Activated CD4-positive, alpha-beta memory T cell treated with anti-CD3 and anti-CD28 coated beads for 36 hours (primary cell): Measurements from ENCODE around the gene WNT10A. TPM values are rescaled to one million over a fixed set of nuclear protein-coding genes. Genes with fewer than 3 reads are reported as not detected.

Experiments used
- CTCF ChIA-PET: fragments of 350-600 bp; sonication (Branson Sonifier 250); formaldehyde crosslinking; loops from one replicate; lab custom pipeline; 2021; ENCODE audit warnings: antibody characterized with exemption, inconsistent platforms; lab: Charles Lee
- POLR2A ChIA-PET: fragments of 350-600 bp; sonication (Branson Sonifier 250); formaldehyde crosslinking; loops from one replicate; lab custom pipeline; 2021; ENCODE audit warnings: antibody characterized with exemption; lab: Charles Lee
- DNase-seq: peaks from one replicate; pipeline ENCODE4 v3.0.0-alpha.2; 2020
- H3K27ac Mint-ChIP-seq: one replicate; pipeline ENCODE4 v1.8.0; 2021; ENCODE audit warnings: mixed read lengths
- H3K27me3 Mint-ChIP-seq: one replicate; pipeline ENCODE4 v1.8.0; 2021; ENCODE audit warnings: mixed read lengths
- H3K36me3 Mint-ChIP-seq: one replicate; pipeline ENCODE4 v1.8.0; 2021; ENCODE audit warnings: mixed read lengths
- H3K4me1 Mint-ChIP-seq: one replicate; pipeline ENCODE4 v1.8.0; 2021; ENCODE audit warnings: low read depth, mixed read lengths
- H3K4me3 Mint-ChIP-seq: one replicate; pipeline ENCODE4 v1.8.0; 2021; ENCODE audit warnings: mild to moderate bottlenecking, mixed read lengths
- H3K9me3 Mint-ChIP-seq: one replicate; pipeline ENCODE4 v1.8.0; 2021; ENCODE audit warnings: mixed read lengths
- intact Hi-C: fragments of 100-400 bp; cut with micrococcal nuclease; formaldehyde crosslinking; loops from one replicate; pipeline ENCODE4 v1.15.1; 2023
- total RNA-seq, 2 experiments: library from RNA; stranded (reverse); gene quantifications; one replicate each; pipeline ENCODE4 v1.2.3, GENCODE V29; 2021

The WNT10A gene
- total RNA-seq, 2 experiments from 2014 or later = 5.0 to 5.2 TPM

DNA sequence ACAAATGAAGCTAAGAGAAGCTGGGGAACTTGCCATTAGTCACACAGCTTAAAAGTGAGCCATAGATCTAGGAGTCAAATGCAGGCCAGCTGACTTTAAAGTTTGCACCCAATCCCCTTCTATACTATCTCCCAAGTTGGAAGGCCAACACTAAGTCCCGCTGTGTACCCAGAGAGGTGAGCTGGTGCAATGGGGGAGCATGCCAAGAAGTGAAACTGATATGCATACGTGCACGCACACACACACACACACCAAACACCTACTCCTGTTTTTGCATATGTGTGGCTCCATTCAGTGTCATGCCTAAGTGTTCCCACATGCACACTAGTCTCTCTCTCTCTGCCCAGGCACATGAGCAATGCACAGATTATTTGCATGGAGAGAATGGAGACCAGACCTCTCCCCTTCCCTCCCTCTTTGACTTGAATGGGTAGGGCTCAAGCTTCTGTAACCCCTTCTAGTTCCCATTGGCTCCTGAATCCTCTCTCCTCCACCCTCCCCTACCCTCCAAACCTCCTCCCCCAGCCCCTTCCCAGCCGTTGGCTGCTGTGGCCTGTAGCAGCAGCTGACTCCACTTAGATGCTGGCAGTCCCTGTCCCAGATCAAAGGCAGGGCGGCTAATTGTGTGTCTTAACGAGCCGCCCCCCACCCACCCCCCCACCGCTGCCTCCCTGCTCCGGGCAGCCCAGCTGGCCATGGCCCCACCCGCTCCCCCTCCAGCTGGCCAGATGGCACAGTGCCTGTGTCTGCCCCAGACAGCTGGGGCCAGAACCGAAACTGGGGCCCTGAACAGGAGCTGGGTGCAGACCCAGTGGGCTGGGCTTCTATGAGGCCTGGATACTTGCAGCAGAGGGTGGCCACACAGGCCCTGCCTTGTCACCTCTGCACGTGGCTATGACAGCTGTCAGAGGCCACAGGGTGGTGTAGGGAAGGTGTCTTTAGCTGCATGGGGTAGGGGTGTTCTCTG is 5.6 kb downstream of the WNT10A start:
- peaks cover 39% of the 10 kb centered on the region for H3K4me1 Mint-ChIP-seq
- POLR2A ChIA-PET = interaction anchor here (0.8 to 14.2 kb wide), 3 partner anchors 9 to 23 kb away, joined by 3 to 215 read pairs (median 4); no protein-coding TSS in a partner anchor
- no peak overlapping the region for H3K27ac Mint-ChIP-seq
- intact Hi-C loops = no loop called here
- no peak for DNase-seq
- CTCF ChIA-PET = interaction anchor here (22.4 to 22.6 kb wide), 2 partner anchors 8 kb away, joined by 1400 read pairs; partner anchors contain the start of gene WNT10A
- H3K9me3 Mint-ChIP-seq = no peaks in the 10 kb centered on the region
- no peak overlapping the region for H3K4me3 Mint-ChIP-seq
- H3K36me3 Mint-ChIP-seq = no peaks in the 10 kb centered on the region
- peaks cover 2% of the 10 kb centered on the region for H3K27me3 Mint-ChIP-seq

- Mint-ChIP-seq H3K36me3 (no peaks in the 10 kb centered on the region), H3K4me1 (peaks cover 40% of the 10 kb centered on the region), H3K27ac (peak overlapping the region; percentile 3), H3K27me3 (no peaks in the 10 kb centered on the region), H3K4me3 (no peak overlapping the region), H3K9me3 (no peaks in the 10 kb centered on the region)
- CTCF ChIA-PET = interaction anchor here (0.5 to 22.6 kb wide), 4 partner anchors 8 to 173 kb away, joined by 3 to 1400 read pairs (median 704); partner anchors contain the start of gene WNT10A
- intact Hi-C loops = no loop called here
- POLR2A ChIA-PET = interaction anchor here (1.7 to 1.8 kb wide), 2 partner anchors 11 to 22 kb away, joined by 4 to 6 read pairs; no protein-coding TSS in a partner anchor
- DNase-seq = no peak
Observed at GRCh38 chr2:218887079-218887478, 6.4 kb downstream of the WNT10A start.

DNA sequence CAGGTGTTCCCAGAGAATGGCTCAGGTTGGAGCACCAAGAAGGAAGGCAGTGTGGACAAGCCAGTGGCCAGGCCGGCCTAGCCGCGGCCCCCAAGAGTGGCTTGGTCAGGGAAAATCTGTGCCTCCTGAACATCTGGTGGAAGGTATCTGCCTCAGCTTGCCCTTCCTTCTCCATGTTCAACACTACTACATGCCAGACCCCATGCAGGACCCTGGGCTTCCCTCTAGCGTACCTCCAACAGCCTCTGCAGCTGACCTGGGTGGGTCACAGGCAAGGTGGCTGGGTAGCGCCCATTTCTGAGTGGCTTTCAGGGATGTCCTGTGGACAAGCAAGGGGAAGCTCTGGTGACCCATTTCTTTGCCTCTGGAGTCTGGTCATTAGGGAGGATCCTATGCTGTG is 7.7 kb downstream of the WNT10A start:
- intact Hi-C loops = no loop called here
- POLR2A ChIA-PET = interaction anchor here (1.7 kb wide), 1 partner anchor 10 kb away, joined by 6 read pairs; no protein-coding TSS in a partner anchor

GRCh38 chr2:218889937-218890336 is 9.3 kb downstream of the WNT10A start:
- Mint-ChIP-seq H3K36me3 (no peaks in the 10 kb centered on the region), H3K27ac (no peak overlapping the region), H3K4me1 (peaks cover 44% of the 10 kb centered on the region), H3K4me3 (no peak overlapping the region), H3K27me3 (no peaks in the 10 kb centered on the region), H3K9me3 (no peaks in the 10 kb centered on the region)
- intact Hi-C loops = loop anchor here (10.0 kb wide), 1 partner anchor 605 kb away; no protein-coding TSS in a partner anchor
- DNase-seq = no peak
- POLR2A ChIA-PET = no interaction called here
- CTCF ChIA-PET = interaction anchor here (22.4 to 22.6 kb wide), 2 partner anchors 5 to 11 kb away, joined by 1400 read pairs; partner anchors contain the start of gene WNT10A

More for the DNA sequence above, 7.7 kb downstream of the WNT10A start:
- DNase-seq = peak; percentile 7
- peaks cover 37% of the 10 kb centered on the region for H3K4me1 Mint-ChIP-seq
- H3K36me3 Mint-ChIP-seq = no peaks in the 10 kb centered on the region
- no peaks in the 10 kb centered on the region for H3K9me3 Mint-ChIP-seq
- H3K27ac Mint-ChIP-seq = no peak overlapping the region
- no peaks in the 10 kb centered on the region for H3K27me3 Mint-ChIP-seq
- no peak overlapping the region for H3K4me3 Mint-ChIP-seq
- CTCF ChIA-PET = interaction anchor here (22.4 to 22.6 kb wide), 2 partner anchors 6 to 10 kb away, joined by 1400 read pairs; partner anchors contain the start of gene WNT10A

GRCh38 chr2:218890369-218890768 is 9.7 kb downstream of the WNT10A start:
- DNase-seq = peak; percentile 6
- H3K27me3 Mint-ChIP-seq = no peaks in the 10 kb centered on the region
- peaks cover 44% of the 10 kb centered on the region for H3K4me1 Mint-ChIP-seq
- intact Hi-C loops = loop anchor here (10.0 kb wide), 1 partner anchor 606 kb away; no protein-coding TSS in a partner anchor
- CTCF ChIA-PET = interaction anchor here (22.4 kb wide), 1 partner anchor 12 kb away, joined by 1400 read pairs; the partner anchor contains the start of gene WNT10A
- no peak overlapping the region for H3K4me3 Mint-ChIP-seq
- no peak overlapping the region for H3K27ac Mint-ChIP-seq
- H3K36me3 Mint-ChIP-seq = no peaks in the 10 kb centered on the region
- POLR2A ChIA-PET = no interaction called here
- no peaks in the 10 kb centered on the region for H3K9me3 Mint-ChIP-seq

- POLR2A ChIA-PET = interaction anchor here (0.8 to 9.4 kb wide), 3 partner anchors 13 to 232 kb away, joined by 3 to 215 read pairs (median 3); partner anchors contain the start of genes BCS1L, WNT10A and ZNF142
- intact Hi-C loops = loop anchor here (2.0 to 10.0 kb wide), 2 partner anchors 495 to 607 kb away; no protein-coding TSS in a partner anchor
Observed at GRCh38 chr2:218891275-218892135, 10.9 kb downstream of the WNT10A start.

DNA sequence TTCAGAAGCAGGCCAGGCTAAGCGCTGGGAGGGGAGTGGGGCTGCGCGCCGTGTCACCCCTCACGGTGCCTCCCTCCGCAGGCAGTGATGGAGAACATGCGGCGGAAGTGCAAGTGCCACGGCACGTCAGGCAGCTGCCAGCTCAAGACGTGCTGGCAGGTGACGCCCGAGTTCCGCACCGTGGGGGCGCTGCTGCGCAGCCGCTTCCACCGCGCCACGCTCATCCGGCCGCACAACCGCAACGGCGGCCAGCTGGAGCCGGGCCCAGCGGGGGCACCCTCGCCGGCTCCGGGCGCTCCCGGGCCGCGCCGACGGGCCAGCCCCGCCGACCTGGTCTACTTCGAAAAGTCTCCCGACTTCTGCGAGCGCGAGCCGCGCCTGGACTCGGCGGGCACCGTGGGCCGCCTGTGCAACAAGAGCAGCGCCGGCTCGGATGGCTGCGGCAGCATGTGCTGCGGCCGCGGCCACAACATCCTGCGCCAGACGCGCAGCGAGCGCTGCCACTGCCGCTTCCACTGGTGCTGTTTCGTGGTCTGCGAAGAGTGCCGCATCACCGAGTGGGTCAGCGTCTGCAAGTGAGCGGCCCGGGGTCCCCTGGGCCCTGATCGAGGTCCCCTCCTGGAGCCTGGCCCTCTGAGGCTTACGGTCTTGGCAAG is 12.2 kb downstream of the WNT10A start:
- Mint-ChIP-seq H3K36me3 (no peaks in the 10 kb centered on the region), H3K27me3 (no peaks in the 10 kb centered on the region), H3K9me3 (no peaks in the 10 kb centered on the region), H3K27ac (peak overlapping the region; percentile 90), H3K4me1 (peaks cover 52% of the 10 kb centered on the region), H3K4me3 (peak overlapping the region; percentile 77)
- ChIA-PET POLR2A (interaction anchor here (1.3 to 9.4 kb wide), 2 partner anchors 14 to 234 kb away, joined by 3 to 215 read pairs; partner anchors contain the start of genes BCS1L, WNT10A and ZNF142), CTCF (interaction anchor here (1.1 to 22.4 kb wide), 8 partner anchors 9 to 323 kb away, joined by 3 to 1400 read pairs (median 4); partner anchors contain the start of genes FEV and WNT10A)
- peak; percentile 91 for DNase-seq
- intact Hi-C loops = loop anchor here (2.0 to 10.0 kb wide), 2 partner anchors 496 to 608 kb away; no protein-coding TSS in a partner anchor

More at GRCh38 chr2:218891275-218892135, 10.9 kb downstream of the WNT10A start:
- DNase-seq = peak; percentile 5
- Mint-ChIP-seq H3K9me3 (no peaks in the 10 kb centered on the region), H3K4me1 (peaks cover 51% of the 10 kb centered on the region), H3K27ac (peak overlapping the region; percentile 90), H3K36me3 (no peaks in the 10 kb centered on the region), H3K27me3 (no peaks in the 10 kb centered on the region), H3K4me3 (peak overlapping the region; percentile 34)
- CTCF ChIA-PET = interaction anchor here (0.8 to 22.4 kb wide), 7 partner anchors 13 to 324 kb away, joined by 3 to 1400 read pairs (median 4); partner anchors contain the start of genes FEV and WNT10A

DNA sequence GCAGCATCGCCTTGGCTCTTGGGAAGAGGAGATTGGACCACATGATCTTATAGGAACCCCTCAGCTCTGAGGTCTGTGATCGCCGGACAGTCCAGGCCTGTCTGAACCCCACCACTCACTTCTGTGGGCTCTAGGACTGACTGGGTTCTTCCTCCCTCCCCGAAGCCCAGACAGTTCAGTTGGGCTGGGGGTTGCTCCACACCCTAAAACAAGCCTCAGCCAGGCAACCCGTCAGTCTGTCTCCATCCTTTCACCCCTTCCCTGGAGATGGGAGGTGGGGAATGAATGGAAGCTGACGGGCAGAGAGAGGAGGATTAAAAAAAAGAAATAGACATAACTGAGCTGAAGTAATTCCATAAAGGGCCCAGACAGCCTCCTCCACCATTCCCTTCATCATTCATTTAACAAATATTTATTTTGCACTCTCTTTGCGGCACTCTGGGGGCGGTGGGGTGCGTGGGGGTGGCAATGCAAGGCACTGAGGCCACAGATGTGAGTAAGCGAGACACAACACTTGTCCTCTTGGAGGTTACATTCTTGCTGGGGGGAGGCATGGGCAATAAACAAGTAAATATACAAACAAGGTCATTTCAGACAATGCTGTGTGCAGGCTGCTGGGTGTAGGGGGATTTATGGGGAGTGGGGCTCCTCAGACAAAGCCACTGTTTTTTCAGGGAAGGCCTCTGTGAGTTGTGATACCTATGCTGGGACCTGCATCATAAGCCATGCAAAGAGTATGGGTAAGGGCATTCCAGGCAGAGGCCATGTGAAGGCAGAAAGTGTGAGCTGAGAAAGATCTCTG is 12.9 kb downstream of the WNT10A start:
- H3K27me3 Mint-ChIP-seq = peaks cover 5% of the 10 kb centered on the region
- H3K4me3 Mint-ChIP-seq = peak overlapping the region; percentile 77
- no peaks in the 10 kb centered on the region for H3K9me3 Mint-ChIP-seq
- CTCF ChIA-PET = interaction anchor here (1.1 to 22.4 kb wide), 5 partner anchors 8 to 87 kb away, joined by 4 to 1400 read pairs (median 8); partner anchors contain the start of gene WNT10A
- POLR2A ChIA-PET = interaction anchor here (9.4 kb wide), 1 partner anchor 15 kb away, joined by 215 read pairs; the partner anchor contains the start of gene WNT10A
- peak overlapping the region; percentile 88 for H3K27ac Mint-ChIP-seq
- intact Hi-C loops = loop anchor here (2.0 to 10.0 kb wide), 2 partner anchors 497 to 609 kb away; no protein-coding TSS in a partner anchor
- no peaks in the 10 kb centered on the region for H3K36me3 Mint-ChIP-seq
- H3K4me1 Mint-ChIP-seq = peaks cover 59% of the 10 kb centered on the region
- peak; percentile 59 for DNase-seq

DNA sequence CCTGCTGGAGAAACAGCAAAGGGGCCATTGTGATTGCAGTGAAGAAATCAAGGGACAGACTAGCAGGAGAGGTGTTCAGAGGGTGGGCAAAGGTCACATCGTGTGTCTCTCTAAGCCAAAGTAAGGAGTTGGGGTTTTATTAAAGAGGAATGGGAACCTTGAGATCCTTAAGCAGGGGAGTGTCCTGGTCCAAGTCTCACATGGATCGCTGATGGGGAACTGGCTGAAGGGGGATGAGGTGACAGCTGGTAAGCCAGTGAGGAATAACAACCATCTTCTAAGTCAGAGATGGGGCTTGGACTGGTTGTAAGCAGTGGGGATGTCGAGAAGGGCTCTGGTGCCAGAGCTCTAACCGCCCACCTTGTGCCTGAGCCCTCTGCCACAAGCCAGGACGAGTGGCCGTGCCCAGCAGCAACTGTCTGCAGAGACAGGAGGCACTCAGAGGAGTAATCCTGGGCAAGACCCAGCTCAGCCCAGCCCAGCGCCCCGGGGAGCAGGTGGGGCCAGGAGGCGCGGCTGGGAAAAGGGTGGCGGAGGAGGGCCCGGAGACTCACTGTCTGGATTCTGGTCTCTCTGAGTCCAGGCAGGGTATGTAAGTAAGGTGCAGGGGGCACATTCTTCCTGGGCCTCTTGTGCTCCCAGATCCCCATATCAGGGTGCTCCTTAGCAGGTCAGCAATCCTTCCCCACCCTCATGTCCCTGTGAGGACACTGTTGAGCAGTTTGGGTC is 13.7 kb downstream of the WNT10A start:
- Mint-ChIP-seq H3K27me3 (peaks cover 5% of the 10 kb centered on the region), H3K27ac (peak overlapping the region; percentile 88), H3K36me3 (no peaks in the 10 kb centered on the region), H3K9me3 (no peaks in the 10 kb centered on the region), H3K4me3 (peak overlapping the region; percentile 77), H3K4me1 (peaks cover 62% of the 10 kb centered on the region)
- intact Hi-C loops = loop anchor here (10.0 kb wide), 1 partner anchor 610 kb away; no protein-coding TSS in a partner anchor
- ChIA-PET POLR2A (interaction anchor here (9.4 kb wide), 1 partner anchor 16 kb away, joined by 215 read pairs; the partner anchor contains the start of gene WNT10A), CTCF (interaction anchor here (2.2 to 22.4 kb wide), 3 partner anchors 16 to 86 kb away, joined by 8 to 1400 read pairs (median 107); partner anchors contain the start of gene WNT10A)
- no peak for DNase-seq
